K562 (cell line): Measurements from ENCODE around the gene SUPT5H. TPM values are rescaled to one million over a fixed set of nuclear protein-coding genes. Genes with fewer than 3 reads are reported as not detected.

Experiments used
- CHD1 ChIP-seq: fragments of 200-600 bp; sonication (generic); IDR thresholded peaks from one replicate; pipeline ENCODE4 v1.6.1; 2012; ENCODE audit warnings: mild to moderate bottlenecking, moderate library complexity, low read length, inconsistent platforms
- CREBBP ChIP-seq: IDR thresholded peaks from one replicate; pipeline ENCODE4 v1.6.1; 2012; ENCODE audit warnings: low read depth, mild to moderate bottlenecking, control low read depth, inconsistent platforms, low read length
- HINFP ChIP-seq: fragments of 450-650 bp; conservative IDR thresholded peaks from 2 replicates; pipeline ENCODE4 v1.6.1; 2016; ENCODE audit warnings: missing genetic modification characterization, low read depth, mild to moderate bottlenecking, control low read depth, missing compliant biosample characterization
- HNRNPK ChIP-seq: fragments of 200-400 bp; formaldehyde crosslinking; IDR thresholded peaks from one replicate; pipeline ENCODE4 v1.6.1; 2018; ENCODE audit warnings: mild to moderate bottlenecking, low read depth, low read length; ENCODE audit not compliant: poor library complexity, severe bottlenecking
- HOMEZ ChIP-seq: fragments of 250-450 bp; sonication (Bioruptor Pico); IDR thresholded peaks from 2 replicates; pipeline ENCODE4 v1.4.0; 2020; ENCODE audit warnings: mild to moderate bottlenecking, moderate library complexity
- NBN ChIP-seq: fragments of 450-650 bp; IDR thresholded peaks from 2 replicates; pipeline ENCODE4 v1.6.1; 2016; ENCODE audit warnings: low read depth, mild to moderate bottlenecking
- RFX1 ChIP-seq: fragments of 450-650 bp; IDR thresholded peaks from 2 replicates; pipeline ENCODE4 v1.6.1; 2016; ENCODE audit warnings: mild to moderate bottlenecking, moderate library complexity
- SETDB1 ChIP-seq: IDR thresholded peaks from one replicate; pipeline ENCODE4 v1.6.1; 2012; ENCODE audit warnings: low read length, control low read depth, inconsistent platforms
- ZFPM2 ChIP-seq: fragments of 250-450 bp; sonication (Bioruptor Pico); IDR thresholded peaks from 2 replicates; pipeline ENCODE4 v1.5.1; 2022; ENCODE audit warnings: mild to moderate bottlenecking
- ZNF174 ChIP-seq: fragments of 250-450 bp; sonication (Bioruptor Pico); IDR thresholded peaks from 2 replicates; pipeline ENCODE4 v1.4.0; 2020; ENCODE audit warnings: mild to moderate bottlenecking
- ZNF217 ChIP-seq: sonication (generic); formaldehyde crosslinking; IDR thresholded peaks from 2 replicates; pipeline ENCODE4 v1.8.0; 2022; ENCODE audit warnings: mild to moderate bottlenecking, missing genetic modification reagents
- ZNF551 ChIP-seq: fragments of 250-450 bp; sonication (Bioruptor Pico); IDR thresholded peaks from 2 replicates; pipeline ENCODE4 v1.5.0; 2021; ENCODE audit warnings: mild to moderate bottlenecking, moderate library complexity
- polyA plus RNA-seq, 8 experiments: library from polyadenylated mRNA; depleted of rRNA in 4 of 8; stranded (reverse) in 5 of 8; unstranded in 3 of 8; fragments of >200 nt; fragmentation: Nextera tagmentation in 2 of 8; fragmentation: Illumina TruSeq in 1 of 8; extraction: Ambion mirVana in 2 of 8; extraction: Trizol in 1 of 8; gene quantifications; 2 replicates each; pipeline versions ENCODE4 v1.2.1 to v1.2.3, GENCODE V29; 2011 to 2014; ENCODE audit warnings: inconsistent platforms in 1 of 8, missing spikeins in 1 of 8
- total RNA-seq, 7 experiments: library from RNA; depleted of rRNA in 6 of 7; stranded (reverse); fragments of >200 nt in 6 of 7; fragmentation: Illumina TruSeq in 2 of 7; extraction: Trizol in 2 of 7; gene quantifications; 2 replicates each; pipeline versions ENCODE4 v1.2.1 to v1.2.3, GENCODE V29; 2011 to 2021; ENCODE audit warnings: low replicate concordance in 1 of 7
- TF ChIP-seq, protein P1 (sequence below): fragments of 450-650 bp; IDR thresholded peaks from 2 replicates; pipeline ENCODE4 v1.6.1; 2016; ENCODE audit warnings: low read depth

The SUPT5H gene
- total and polyA plus RNA-seq, 9 of the 15 experiments (the other 6 are each of a cell fraction or from before 2014, with no cell fraction given) = 13.3 to 85.9 (median 35.9) TPM

DNA sequence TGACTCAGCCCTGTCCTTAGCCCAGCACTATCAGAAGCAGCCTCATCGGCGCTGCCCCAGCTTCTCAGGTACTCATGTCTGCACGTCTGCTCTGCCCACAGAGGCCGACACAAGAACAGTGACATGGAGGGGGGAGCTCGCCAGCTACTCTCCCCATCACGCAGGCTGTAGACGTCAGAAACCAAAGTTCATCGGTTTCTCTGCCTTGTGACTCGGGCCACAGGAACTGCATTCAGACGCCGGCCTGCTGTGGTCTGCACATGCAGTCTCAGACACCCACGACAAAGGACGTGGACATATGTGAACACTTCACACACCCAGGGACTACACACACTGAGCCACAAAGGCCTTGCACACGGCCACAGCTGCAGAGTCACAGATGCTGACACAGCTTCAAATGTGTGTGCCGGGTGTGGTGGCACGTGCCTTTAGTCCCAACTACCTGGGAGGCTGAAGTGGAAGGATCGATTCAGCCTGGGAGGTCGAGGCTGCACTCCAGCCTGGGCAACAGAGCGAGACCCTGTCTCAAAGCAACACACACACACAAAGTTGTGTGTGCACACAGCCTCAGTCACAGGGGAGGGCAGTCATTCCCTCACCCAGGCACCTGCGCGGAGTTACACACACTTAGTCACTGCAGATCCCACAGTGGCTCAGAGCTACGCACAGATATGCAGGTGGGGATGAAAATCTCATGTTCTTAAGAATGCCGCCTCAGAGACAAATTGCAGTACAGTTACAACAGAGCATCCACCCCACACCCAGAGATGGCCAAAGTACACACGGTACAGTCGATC, 43.6 kb upstream of the SUPT5H start (continued):
- TF ChIP-seq, protein P1, sequence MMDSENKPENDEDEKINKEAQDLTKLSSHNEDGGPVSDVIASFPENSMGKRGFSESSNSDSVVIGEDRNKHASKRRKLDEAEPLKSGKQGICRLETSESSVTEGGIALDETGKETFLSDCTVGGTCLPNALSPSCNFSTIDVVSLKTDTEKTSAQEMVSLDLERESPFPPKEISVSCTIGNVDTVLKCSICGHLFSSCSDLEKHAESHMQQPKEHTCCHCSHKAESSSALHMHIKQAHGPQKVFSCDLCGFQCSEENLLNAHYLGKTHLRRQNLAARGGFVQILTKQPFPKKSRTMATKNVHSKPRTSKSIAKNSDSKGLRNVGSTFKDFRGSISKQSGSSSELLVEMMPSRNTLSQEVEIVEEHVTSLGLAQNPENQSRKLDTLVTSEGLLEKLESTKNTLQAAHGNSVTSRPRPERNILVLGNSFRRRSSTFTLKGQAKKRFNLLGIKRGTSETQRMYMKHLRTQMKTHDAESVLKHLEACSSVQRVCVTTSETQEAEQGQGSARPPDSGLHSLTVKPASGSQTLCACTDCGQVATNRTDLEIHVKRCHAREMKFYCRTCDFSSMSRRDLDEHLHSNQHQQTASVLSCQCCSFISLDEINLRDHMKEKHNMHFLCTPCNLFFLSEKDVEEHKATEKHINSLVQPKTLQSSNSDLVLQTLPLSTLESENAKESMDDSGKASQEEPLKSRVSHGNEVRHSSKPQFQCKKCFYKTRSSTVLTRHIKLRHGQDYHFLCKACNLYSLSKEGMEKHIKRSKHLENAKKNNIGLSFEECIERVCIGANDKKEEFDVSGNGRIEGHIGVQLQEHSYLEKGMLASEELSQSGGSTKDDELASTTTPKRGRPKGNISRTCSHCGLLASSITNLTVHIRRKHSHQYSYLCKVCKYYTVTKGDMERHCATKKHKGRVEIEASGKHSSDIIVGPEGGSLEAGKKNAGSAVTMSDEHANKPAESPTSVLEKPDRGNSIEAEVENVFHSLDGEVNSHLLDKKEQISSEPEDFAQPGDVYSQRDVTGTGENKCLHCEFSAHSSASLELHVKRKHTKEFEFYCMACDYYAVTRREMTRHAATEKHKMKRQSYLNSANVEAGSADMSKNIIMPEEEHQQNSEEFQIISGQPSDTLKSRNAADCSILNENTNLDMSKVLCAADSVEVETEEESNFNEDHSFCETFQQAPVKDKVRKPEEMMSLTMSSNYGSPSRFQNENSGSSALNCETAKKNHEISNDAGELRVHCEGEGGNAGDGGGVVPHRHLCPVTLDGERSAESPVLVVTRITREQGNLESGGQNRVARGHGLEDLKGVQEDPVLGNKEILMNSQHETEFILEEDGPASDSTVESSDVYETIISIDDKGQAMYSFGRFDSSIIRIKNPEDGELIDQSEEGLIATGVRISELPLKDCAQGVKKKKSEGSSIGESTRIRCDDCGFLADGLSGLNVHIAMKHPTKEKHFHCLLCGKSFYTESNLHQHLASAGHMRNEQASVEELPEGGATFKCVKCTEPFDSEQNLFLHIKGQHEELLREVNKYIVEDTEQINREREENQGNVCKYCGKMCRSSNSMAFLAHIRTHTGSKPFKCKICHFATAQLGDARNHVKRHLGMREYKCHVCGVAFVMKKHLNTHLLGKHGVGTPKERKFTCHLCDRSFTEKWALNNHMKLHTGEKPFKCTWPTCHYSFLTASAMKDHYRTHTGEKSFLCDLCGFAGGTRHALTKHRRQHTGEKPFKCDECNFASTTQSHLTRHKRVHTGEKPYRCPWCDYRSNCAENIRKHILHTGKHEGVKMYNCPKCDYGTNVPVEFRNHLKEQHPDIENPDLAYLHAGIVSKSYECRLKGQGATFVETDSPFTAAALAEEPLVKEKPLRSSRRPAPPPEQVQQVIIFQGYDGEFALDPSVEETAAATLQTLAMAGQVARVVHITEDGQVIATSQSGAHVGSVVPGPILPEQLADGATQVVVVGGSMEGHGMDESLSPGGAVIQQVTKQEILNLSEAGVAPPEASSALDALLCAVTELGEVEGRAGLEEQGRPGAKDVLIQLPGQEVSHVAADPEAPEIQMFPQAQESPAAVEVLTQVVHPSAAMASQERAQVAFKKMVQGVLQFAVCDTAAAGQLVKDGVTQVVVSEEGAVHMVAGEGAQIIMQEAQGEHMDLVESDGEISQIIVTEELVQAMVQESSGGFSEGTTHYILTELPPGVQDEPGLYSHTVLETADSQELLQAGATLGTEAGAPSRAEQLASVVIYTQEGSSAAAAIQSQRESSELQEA = no peak
- TF ChIP-seq ZNF217 (CRISPR knock-in tag) (no peak), HNRNPK (no peak), NBN (no peak), ZNF174 (CRISPR knock-in tag) (no peak), ZNF551 (CRISPR knock-in tag) (no peak), SETDB1 (no peak), HINFP (tag) (no peak), RFX1 (no peak), HOMEZ (CRISPR knock-in tag) (peak; percentile 64; the same call in 1 of the 2 replicates), CHD1 (no peak), ZFPM2 (no peak), CREBBP (no peak)
